GM03348 (cell line): ENCODE measurements around the gene GET4.
"Not testable (repeated sequence)": the region's sequence is repeated elsewhere in the genome, so short reads cannot be mapped to it uniquely, and the experiment has no call there.

Source experiments
- DNase-seq: peaks from one replicate; pipeline ENCODE4 v3.0.0; 2012; ENCODE audit warnings: low spot score

Gene GET4

GRCh38 chr7:916291-916941, 40.1 kb downstream of the GET4 start:
- DNase-seq: no peak

DNA sequence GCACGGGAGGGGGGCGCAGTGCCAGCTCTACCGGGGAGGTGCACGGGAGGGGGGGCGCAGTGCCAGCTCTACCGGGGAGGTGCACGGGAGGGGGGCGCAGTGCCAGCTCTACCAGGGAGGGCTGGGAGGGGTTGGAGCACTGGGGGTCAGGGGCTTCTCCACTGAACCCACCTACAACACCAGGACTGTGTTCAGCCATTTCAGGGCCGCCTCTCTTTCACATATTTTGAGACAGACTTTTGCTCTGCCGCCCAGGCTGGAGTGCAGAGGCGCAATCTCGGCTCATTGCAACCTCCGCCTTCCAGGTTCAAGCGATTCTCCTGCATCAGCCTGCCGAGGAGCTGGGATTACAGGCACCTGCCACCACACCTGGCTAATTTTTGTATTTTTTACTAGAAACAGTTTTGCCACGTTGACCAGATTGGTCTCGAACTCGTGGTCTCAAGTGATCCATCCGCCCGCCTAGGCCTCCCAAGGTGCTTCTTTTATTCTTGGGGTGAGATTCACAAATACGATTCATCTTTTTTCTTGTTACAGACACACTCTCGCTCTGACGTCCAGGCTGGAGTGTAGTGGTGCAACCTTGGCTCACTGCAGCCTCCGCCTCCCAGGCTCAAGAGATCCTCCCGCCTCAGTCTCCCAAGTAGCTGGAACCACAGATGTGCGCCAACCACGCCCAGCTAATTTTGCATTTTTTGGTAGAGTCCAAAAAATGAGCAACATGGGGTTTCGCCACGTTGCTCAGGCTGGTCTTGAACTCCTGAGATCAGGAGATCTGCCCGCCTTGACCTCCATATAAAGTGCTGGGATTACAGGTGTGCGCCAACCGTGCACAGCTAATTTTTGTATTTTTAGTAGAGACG, 41.1 kb downstream of the GET4 start:
- DNase-seq: no peak

- DNase-seq: no peak
These were observed 41.7 kb downstream of the GET4 start for GRCh38 chr7:918118-918425.

GRCh38 chr7:918441-919113, 42.2 kb downstream of the GET4 start:
- DNase-seq: no peak

- DNase-seq: no peak
These were observed 42.7 kb downstream of the GET4 start for GRCh38 chr7:919114-919442.

DNA sequence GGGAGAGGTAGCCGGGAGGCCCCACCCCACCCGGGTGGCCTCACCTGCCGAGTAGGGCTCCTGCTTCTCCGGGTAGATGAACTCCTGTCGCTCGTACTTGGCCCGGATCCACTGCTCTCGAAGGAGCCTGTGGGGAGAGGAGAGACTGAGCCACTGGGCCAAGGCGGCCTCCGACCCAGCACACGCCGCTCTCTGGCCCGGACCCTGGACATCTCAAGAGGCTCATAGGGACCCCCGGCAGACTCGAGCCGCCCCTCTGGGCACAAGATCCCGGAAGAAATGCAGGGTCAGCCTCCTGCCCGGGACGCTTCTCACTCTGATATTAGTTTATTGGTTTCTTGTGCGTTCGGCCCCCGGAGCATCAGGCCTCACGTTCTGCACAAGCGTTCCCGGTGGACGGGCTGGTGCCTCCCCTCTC, 43.6 kb downstream of the GET4 start:
- DNase-seq: no peak

DNA sequence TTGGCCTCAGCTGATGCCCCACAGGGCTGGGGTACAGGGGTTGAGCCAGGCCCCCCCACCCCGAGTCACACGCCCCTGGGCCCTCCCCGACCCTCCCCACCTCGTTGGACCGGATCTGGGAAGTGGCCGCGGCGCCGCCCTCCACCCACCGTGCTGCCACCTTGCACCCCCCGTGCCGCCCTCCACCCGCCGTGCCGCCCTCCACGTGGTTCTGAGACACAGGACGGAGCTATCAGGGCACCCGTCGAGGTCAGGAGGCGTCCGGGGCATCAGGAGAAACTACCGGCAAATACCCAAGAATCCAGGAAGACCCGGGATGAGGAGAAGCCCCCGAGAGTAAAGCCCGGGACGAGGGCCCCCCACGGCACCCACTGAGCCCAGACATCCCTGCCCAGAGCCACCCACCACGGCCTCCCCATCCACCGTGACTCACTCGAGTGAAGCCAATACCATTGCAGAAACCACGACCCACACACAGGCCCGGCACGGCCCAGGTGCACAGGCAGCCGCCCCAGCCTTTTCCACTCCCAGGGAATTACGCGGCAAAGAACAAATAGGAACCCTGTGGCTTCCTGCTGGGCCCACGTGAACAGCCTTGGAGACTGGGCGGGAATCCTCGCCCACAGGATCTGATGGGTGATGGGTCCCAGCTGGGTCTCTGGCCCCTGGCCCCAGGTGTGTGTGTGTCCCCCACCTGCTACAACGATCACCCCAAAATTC, 44.2 kb downstream of the GET4 start:
- no peak for DNase-seq

GRCh38 chr7:921071-921461, 44.7 kb downstream of the GET4 start:
- DNase-seq: no peak

GRCh38 chr7:921581-922333, 45.4 kb downstream of the GET4 start:
- no peak for DNase-seq

DNA sequence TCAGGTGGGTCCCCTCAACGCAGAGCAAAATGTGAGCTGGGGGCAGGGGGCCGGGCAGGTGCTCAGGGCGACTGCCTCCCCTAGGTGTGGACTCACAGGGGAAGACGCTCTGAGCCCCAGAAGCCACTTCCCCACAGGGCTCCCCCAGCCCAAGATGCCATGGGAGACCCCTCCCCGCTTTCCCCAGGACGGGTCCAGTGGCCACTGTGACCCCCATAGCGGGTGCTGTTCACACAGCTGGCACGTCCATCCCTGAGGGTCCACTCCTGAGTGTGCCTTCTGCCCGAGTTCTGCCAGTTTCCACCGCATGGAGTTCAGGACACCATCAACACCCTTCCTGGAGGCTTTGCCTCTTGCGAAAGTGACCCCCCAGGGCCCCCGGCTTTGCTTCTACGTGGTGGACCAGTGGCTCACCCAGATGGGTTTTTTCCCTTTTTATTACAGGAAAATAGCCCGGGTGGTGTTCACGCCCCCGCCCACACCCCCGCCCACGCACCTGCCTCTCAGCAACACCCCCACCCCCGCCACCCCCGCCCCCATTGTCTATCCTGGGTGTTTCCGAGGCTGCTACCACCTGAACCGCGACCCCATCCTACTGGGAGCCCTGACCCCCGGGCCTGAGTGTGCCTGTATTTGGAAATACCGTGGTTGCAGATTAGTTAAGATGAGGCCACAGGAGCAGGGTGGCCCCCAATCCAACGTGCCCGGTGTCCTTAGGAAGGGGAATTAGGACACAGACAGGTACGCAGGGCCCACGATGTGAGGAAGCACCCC, 46.2 kb downstream of the GET4 start:
- DNase-seq: no peak

GRCh38 chr7:923108-924041, 47.0 kb downstream of the GET4 start:
- DNase-seq: peak; percentile 44

- not testable (repeated sequence) for DNase-seq
These were observed 47.7 kb downstream of the GET4 start for GRCh38 chr7:924042-924441.

DNA sequence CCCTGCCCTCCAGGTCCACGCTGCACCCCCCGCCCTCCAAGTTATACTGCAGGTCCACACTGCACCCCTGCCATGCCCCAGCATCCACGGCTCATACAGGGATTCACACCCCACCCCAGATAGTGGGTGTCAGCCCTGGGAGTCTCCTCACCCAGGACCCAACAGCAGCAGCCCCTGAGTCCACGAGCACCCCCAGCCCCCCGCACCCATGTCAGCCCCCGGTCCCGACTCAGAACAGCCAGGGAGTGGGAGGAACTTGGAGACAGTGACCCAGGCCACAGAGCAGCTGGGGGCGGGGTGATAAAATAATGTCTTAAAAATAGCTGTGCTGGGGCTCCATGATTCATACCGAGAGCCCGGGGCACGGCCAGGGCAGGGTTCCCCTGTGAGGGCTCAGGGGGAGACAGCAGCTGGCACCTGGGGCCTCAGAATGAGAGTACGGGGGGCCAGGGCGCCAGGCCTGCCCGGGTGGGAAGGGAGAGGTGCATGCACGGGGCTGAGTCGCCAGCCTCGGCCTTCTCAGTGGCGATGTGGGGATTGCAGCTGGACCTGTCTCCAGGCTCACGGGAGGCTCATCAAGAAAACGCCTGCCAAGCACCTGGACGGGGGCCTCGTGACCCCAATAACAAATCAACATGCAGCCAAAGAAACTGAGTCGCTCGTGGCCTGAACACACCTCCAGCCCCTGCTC, 48.3 kb downstream of the GET4 start:
- peak; percentile 56 for DNase-seq

DNA sequence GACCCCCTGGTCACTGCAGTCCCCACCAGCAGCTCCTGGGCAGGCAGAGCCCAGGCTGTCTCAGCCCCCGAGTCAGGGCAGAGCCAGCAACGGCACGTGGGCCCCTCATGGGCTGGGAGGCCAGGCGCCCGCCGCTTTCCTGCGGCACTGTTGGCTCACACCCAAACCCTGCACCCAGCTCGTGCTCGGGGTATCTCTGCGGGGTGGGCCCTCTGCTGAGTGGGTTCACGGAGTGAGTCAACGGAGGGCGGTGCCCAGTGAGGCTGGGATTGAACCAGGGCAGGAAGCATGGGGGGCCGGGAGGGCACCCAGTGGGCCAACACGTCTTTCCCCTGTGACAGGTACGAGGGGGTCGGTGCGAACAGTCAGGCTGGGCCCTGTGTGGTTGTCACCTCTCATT, 49.2 kb downstream of the GET4 start:
- DNase-seq: no peak

GRCh38 chr7:926061-927030, 50.0 kb downstream of the GET4 start:
- DNase-seq: no peak

DNA sequence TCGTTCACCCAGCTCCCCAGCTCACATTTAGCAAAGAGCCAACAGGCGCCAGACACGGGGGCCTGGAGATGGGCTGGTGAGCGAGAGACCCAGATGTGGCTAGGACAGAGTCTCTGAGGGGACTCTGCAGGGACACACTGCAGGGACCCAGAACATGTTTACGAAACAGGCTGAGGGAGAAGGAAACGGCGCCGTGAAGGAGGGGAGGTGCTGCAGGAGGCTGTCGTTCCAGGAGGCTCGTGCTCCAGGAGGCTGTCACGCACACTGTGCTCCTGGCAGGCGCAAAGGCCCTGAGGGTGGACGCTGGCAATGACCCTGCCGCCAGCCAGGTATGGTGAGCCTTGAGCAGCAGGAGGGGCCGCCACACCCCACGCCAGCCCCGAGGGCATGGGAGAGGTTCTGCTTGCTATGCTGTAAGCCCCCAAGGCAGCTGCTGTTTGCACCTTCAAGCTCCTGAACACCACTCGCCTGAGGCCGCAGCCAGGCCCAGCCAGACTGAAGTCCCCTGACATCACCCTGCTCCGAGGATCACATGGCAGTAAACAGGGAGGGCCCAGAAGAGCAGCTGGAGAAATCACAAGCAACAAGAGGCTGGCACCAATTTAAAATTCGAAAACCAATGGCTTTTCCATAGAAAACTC, 50.8 kb downstream of the GET4 start:
- no peak for DNase-seq

DNA sequence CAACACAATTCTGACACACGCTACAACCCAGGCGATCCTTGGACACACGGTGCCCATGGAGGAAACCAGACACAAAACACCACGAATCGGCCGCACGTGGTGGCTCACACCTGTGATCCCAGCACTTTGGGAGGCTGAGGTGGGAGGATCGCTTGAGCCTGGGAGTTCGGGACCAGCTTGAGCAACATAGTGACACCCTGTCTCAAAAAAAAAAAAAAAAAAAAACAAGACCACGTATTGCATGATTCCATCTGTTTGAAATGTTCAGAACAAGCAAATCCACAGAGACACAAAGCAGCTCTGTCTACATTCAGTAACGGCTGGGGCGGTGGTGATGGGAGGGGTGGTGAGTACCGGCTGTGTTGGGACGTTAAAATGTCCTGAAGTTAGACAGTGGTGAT, 53.0 kb downstream of the GET4 start:
- no peak for DNase-seq
